A673 (cell line): ENCODE data around the gene ITSN1. TPM values are rescaled to one million over a fixed set of nuclear protein-coding genes. Genes with fewer than 3 reads are reported as not detected.
A peak's percentile ranks its signal among the peaks of the same experiment; 100 is the strongest.
"Not testable (repeated sequence)": the region's sequence is repeated elsewhere in the genome, so short reads cannot be mapped to it uniquely, and the experiment has no call there.

Source experiments
- BruUV-seq: library from RNA; stranded (reverse); fragments of 400-500 nt; replicated peaks from 2 replicates; lab custom pipeline; 2021; lab: Mats Ljungman, UMichigan
- CTCF ChIA-PET: fragments of 300-600 bp; sonication (Branson Sonifier 250); formaldehyde crosslinking; loops from one replicate; lab custom pipeline; 2022; ENCODE audit warnings: antibody characterized with exemption; lab: Charles Lee
- POLR2A ChIA-PET: fragments of 300-600 bp; sonication (Branson Sonifier 250); formaldehyde crosslinking; loops from one replicate; lab custom pipeline; 2022; ENCODE audit warnings: antibody characterized with exemption; ENCODE audit not compliant: low non-redundant PET; lab: Charles Lee
- DNase-seq: peaks from one replicate; pipeline ENCODE4 v3.0.0-alpha.2; 2015; ENCODE audit warnings: low spot score
- H3K27ac ChIP-seq: fragments of 200-600 bp; sonication (generic); 2 replicates; pipeline ENCODE4 v1.5.1; 2016; ENCODE audit warnings: mixed run types, low read depth, mild to moderate bottlenecking, mixed read lengths, antibody characterized with exemption, low read length; ENCODE audit not compliant: poor library complexity, severe bottlenecking
- H3K27me3 ChIP-seq: fragments of 200-600 bp; sonication (generic); replicated peaks from 2 replicates; pipeline ENCODE4 v1.6.1; 2017; ENCODE audit warnings: mixed run types, low read depth, mild to moderate bottlenecking, mixed read lengths, antibody characterized with exemption, low read length; ENCODE audit not compliant: insufficient read depth, poor library complexity
- H3K36me3 ChIP-seq: fragments of 200-600 bp; sonication (generic); 2 replicates; pipeline ENCODE4 v1.6.1; 2016; ENCODE audit warnings: mixed run types, mild to moderate bottlenecking, mixed read lengths, antibody characterized with exemption, low read length; ENCODE audit not compliant: insufficient read depth, poor library complexity, severe bottlenecking
- H3K4me1 ChIP-seq: fragments of 200-600 bp; sonication (generic); 2 replicates; pipeline ENCODE4 v1.6.1; 2017; ENCODE audit warnings: mixed run types, mild to moderate bottlenecking, mixed read lengths, antibody characterized with exemption, low read length; ENCODE audit not compliant: insufficient read depth, poor library complexity, severe bottlenecking
- H3K4me3 ChIP-seq: fragments of 200-600 bp; sonication (generic); 2 replicates; pipeline ENCODE4 v1.5.1; 2016; ENCODE audit warnings: low read depth, mixed run types, mild to moderate bottlenecking, mixed read lengths, low read length; ENCODE audit not compliant: poor library complexity, severe bottlenecking
- H3K9me3 ChIP-seq: fragments of 200-600 bp; sonication (generic); 2 replicates; pipeline ENCODE4 v1.6.1; 2016; ENCODE audit warnings: mixed run types, low read depth, mild to moderate bottlenecking, mixed read lengths, antibody characterized with exemption, low read length; ENCODE audit not compliant: poor library complexity, severe bottlenecking
- CTCF ChIP-seq: fragments of 300-800, 200-600 bp; sonication (generic); conservative IDR thresholded peaks from 2 replicates; pipeline ENCODE4 v1.5.1; 2017; ENCODE audit warnings: low read depth, mild to moderate bottlenecking, antibody characterized with exemption, low read length, moderate library complexity, mixed read lengths
- EZH2 ChIP-seq: fragments of 200-600 bp; sonication (generic); IDR thresholded peaks from 2 replicates; pipeline ENCODE4 v1.6.1; 2017; ENCODE audit warnings: borderline replicate concordance, low read depth, mild to moderate bottlenecking, mixed read lengths, antibody characterized with exemption, low read length; ENCODE audit not compliant: poor library complexity, severe bottlenecking
- intact Hi-C: fragments of 100-400 bp; cut with micrococcal nuclease; formaldehyde crosslinking; loops from one replicate; pipeline ENCODE4 v1.10.0; 2022; ENCODE audit not compliant: unreplicated experiment
- total RNA-seq: library from RNA; stranded (reverse); gene quantifications from 2 replicates; pipeline ENCODE4 v1.2.3, GENCODE V29; 2021

ITSN1 gene
- total RNA-seq, 1 experiment from 2014 or later: 54.2 TPM

- Histone ChIP-seq H3K9me3 (no peaks in the 10 kb centered on the region), H3K27me3 (peaks cover 3% of the 10 kb centered on the region), H3K27ac (no peak overlapping the region), H3K4me3 (no peak overlapping the region), H3K36me3 (no peaks in the 10 kb centered on the region), H3K4me1 (no peaks in the 10 kb centered on the region)
- CTCF ChIA-PET: interaction anchor here (0.6 to 2.3 kb wide), 16 partner anchors 23 to 620 kb away, joined by 3 to 54 read pairs (median 5); no protein-coding TSS in a partner anchor
- intact Hi-C loops: loop anchor here (2.0 kb wide), 1 partner anchor 279 kb away; no protein-coding TSS in a partner anchor
- TF ChIP-seq CTCF: peak; percentile 96
- no peak for TF ChIP-seq EZH2
- DNase-seq: peak; percentile 88
- POLR2A ChIA-PET: no interaction called here
- BruUV-seq: no TSS peak
Observed at GRCh38 chr21:33924079-33924765, 281.9 kb downstream of the ITSN1 start.

- Histone ChIP-seq H3K36me3 (no peaks in the 10 kb centered on the region), H3K4me3 (no peak overlapping the region), H3K4me1 (no peaks in the 10 kb centered on the region), H3K27ac (no peak overlapping the region), H3K27me3 (peaks cover 3% of the 10 kb centered on the region), H3K9me3 (no peaks in the 10 kb centered on the region)
- CTCF ChIA-PET: interaction anchor here (0.7 to 2.3 kb wide), 11 partner anchors 23 to 443 kb away, joined by 3 to 54 read pairs (median 5); no protein-coding TSS in a partner anchor
- intact Hi-C loops: loop anchor here (2.0 kb wide), 1 partner anchor 278 kb away; no protein-coding TSS in a partner anchor
- no TSS peak for BruUV-seq
- POLR2A ChIA-PET: no interaction called here
- DNase-seq: no peak
- TF ChIP-seq EZH2 (no peak), CTCF (no peak)
Observed at GRCh38 chr21:33924766-33925100, 282.4 kb downstream of the ITSN1 start.

GRCh38 chr21:33926248-33926647 lies 283.9 kb downstream of the ITSN1 start:
- intact Hi-C loops, H3K4me3 ChIP-seq, H3K36me3 ChIP-seq, CTCF ChIA-PET, H3K9me3 ChIP-seq, BruUV-seq, H3K27ac ChIP-seq, DNase-seq, H3K27me3 ChIP-seq, POLR2A ChIA-PET, H3K4me1 ChIP-seq: not testable (repeated sequence)

GRCh38 chr21:33931052-33931798 lies 288.9 kb downstream of the ITSN1 start:
- DNase-seq, H3K27ac ChIP-seq, BruUV-seq, H3K36me3 ChIP-seq, H3K4me3 ChIP-seq, intact Hi-C loops, H3K9me3 ChIP-seq, POLR2A ChIA-PET, H3K27me3 ChIP-seq, CTCF ChIA-PET, H3K4me1 ChIP-seq: not testable (repeated sequence)
